SK-N-SH (cell line): Measurements from ENCODE around the gene SFT2D1.

Experiments
- CHD2 ChIP-seq: fragments of 150-350 bp; IDR thresholded peaks from 2 replicates; pipeline ENCODE4 v1.6.1; 2018; ENCODE audit warnings: low read length; ENCODE audit not compliant: partially characterized antibody
- CTCF ChIP-seq: fragments of 200-600 bp; sonication (generic); IDR thresholded peaks from 2 replicates; pipeline ENCODE4 v1.6.1; 2017; ENCODE audit warnings: antibody characterized with exemption, mild to moderate bottlenecking, moderate library complexity
- EZH2phosphoT487 ChIP-seq: fragments of 200-600 bp; sonication (generic); IDR thresholded peaks from 2 replicates; pipeline ENCODE4 v1.6.1; 2017; ENCODE audit warnings: low read depth, mixed run types, mild to moderate bottlenecking, antibody characterized with exemption, moderate library complexity, borderline replicate concordance
- MAX ChIP-seq: IDR thresholded peaks from 2 replicates; pipeline ENCODE4 v1.4.0; 2012; ENCODE audit warnings: low read depth
- SIN3A ChIP-seq: IDR thresholded peaks from 2 replicates; pipeline ENCODE4 v1.6.1; 2012; ENCODE audit warnings: low read depth, mild to moderate bottlenecking, low read length, moderate library complexity, borderline replicate concordance

- TF ChIP-seq CHD2 (no peak), MAX (no peak), SIN3A (no peak), EZH2phosphoT487 (no peak), CTCF (no peak)
Measured at GRCh38 chr6:166379103-166379586, 36.8 kb upstream of the SFT2D1 start.
